ENCODE measurements around the gene TRIM45. TPM values are rescaled to one million over a fixed set of nuclear protein-coding genes. Genes with fewer than 3 reads are reported as not detected.

TRIM45 gene
- total and polyA plus RNA-seq, 2 experiments from 2014 or later: 4.1 to 4.3 TPM

GRCh38 chr1:117067533-117068370 lies 53.8 kb downstream of the TRIM45 start:
- H3K4me1 ChIP-seq (ENCODE audit: insufficient read depth): no peaks in the 10 kb centered on the region
- H3K27ac ChIP-seq: no peak overlapping the region
- no peaks in the 10 kb centered on the region for H3K27me3 ChIP-seq
- no peak overlapping the region for H2AFZ ChIP-seq
- DNase-seq (ENCODE audit: low spot score): peak; percentile 81
- no peaks in the 10 kb centered on the region for H3K79me2 ChIP-seq
- H3K9me2 ChIP-seq (replicated peaks; ENCODE audit: insufficient read depth): no peaks in the 10 kb centered on the region
- no peaks in the 10 kb centered on the region for H4K20me1 ChIP-seq (ENCODE audit: insufficient read depth, poor library complexity, severe bottlenecking)
- no peaks in the 10 kb centered on the region for H3K9me3 ChIP-seq (ENCODE audit: low read depth)
- no peak overlapping the region for H3K4me2 ChIP-seq
- no peak overlapping the region for H3K4me3 ChIP-seq
- no peaks in the 10 kb centered on the region for H3K36me3 ChIP-seq (replicated peaks; ENCODE audit: insufficient read depth, low read depth)
- TF ChIP-seq EZH2phosphoT487 (IDR thresholded peaks at IDR 0.05; ENCODE audit: low read depth, severe bottlenecking, unreplicated experiment): no peak
- no peak for TF ChIP-seq EZH2 (IDR thresholded peaks at IDR 0.05; ENCODE audit: borderline replicate concordance)
- peak; percentile 92 for TF ChIP-seq CTCF (IDR thresholded peaks at IDR 0.05; ENCODE audit: poor library complexity)
- WGBS (ENCODE audit: low lambda C conversion rate, missing lambda C conversion rate): 62% methylated on average over 6 of the region's 6 CpGs

GRCh38 chr1:117066367-117066766 lies 55.2 kb downstream of the TRIM45 start:
- TF ChIP-seq CTCF (IDR thresholded peaks at IDR 0.05; ENCODE audit: poor library complexity) (no peak), EZH2phosphoT487 (IDR thresholded peaks at IDR 0.05; ENCODE audit: low read depth, severe bottlenecking, unreplicated experiment) (no peak), EZH2 (IDR thresholded peaks at IDR 0.05; ENCODE audit: borderline replicate concordance) (no peak)
- no peaks in the 10 kb centered on the region for H3K9me2 ChIP-seq (replicated peaks; ENCODE audit: insufficient read depth)
- 89% methylated on average over 6 of the region's 6 CpGs for WGBS (ENCODE audit: low lambda C conversion rate, missing lambda C conversion rate)
- H3K36me3 ChIP-seq (replicated peaks; ENCODE audit: insufficient read depth, low read depth): no peaks in the 10 kb centered on the region
- no peak overlapping the region for H3K27ac ChIP-seq
- H3K4me2 ChIP-seq: no peak overlapping the region
- no peaks in the 10 kb centered on the region for H3K9me3 ChIP-seq (ENCODE audit: low read depth)
- H3K4me3 ChIP-seq: no peak overlapping the region
- no peaks in the 10 kb centered on the region for H3K4me1 ChIP-seq (ENCODE audit: insufficient read depth)
- no peak for DNase-seq (ENCODE audit: low spot score)
- H3K79me2 ChIP-seq: no peaks in the 10 kb centered on the region
- H2AFZ ChIP-seq: no peak overlapping the region
- no peaks in the 10 kb centered on the region for H4K20me1 ChIP-seq (ENCODE audit: insufficient read depth, poor library complexity, severe bottlenecking)
- H3K27me3 ChIP-seq: no peaks in the 10 kb centered on the region

- Histone ChIP-seq H3K9me3 (ENCODE audit: low read depth) (no peaks in the 10 kb centered on the region), H4K20me1 (ENCODE audit: insufficient read depth, poor library complexity, severe bottlenecking) (no peaks in the 10 kb centered on the region), H3K4me3 (no peak overlapping the region), H3K4me1 (ENCODE audit: insufficient read depth) (no peaks in the 10 kb centered on the region), H3K4me2 (peak overlapping the region; percentile 79), H3K27ac (no peak overlapping the region), H3K36me3 (replicated peaks; ENCODE audit: insufficient read depth, low read depth) (no peaks in the 10 kb centered on the region), H2AFZ (no peak overlapping the region), H3K27me3 (no peaks in the 10 kb centered on the region), H3K79me2 (no peaks in the 10 kb centered on the region), H3K9me2 (replicated peaks; ENCODE audit: insufficient read depth) (no peaks in the 10 kb centered on the region)
- WGBS (ENCODE audit: low lambda C conversion rate, missing lambda C conversion rate): 86% methylated on average over 2 of the region's 2 CpGs
- TF ChIP-seq CTCF (IDR thresholded peaks at IDR 0.05; ENCODE audit: poor library complexity) (no peak), EZH2 (IDR thresholded peaks at IDR 0.05; ENCODE audit: borderline replicate concordance) (no peak), EZH2phosphoT487 (IDR thresholded peaks at IDR 0.05; ENCODE audit: low read depth, severe bottlenecking, unreplicated experiment) (no peak)
- DNase-seq (ENCODE audit: low spot score): peak; percentile 20
Observed at GRCh38 chr1:117061986-117062415, 59.5 kb downstream of the TRIM45 start.

MicroRNAs within 50 kb of the gene (microRNA counts, 767-probe panel; counts per million panel counts)
- not detected for microRNA hsa-miR-942

Small RNA genes within 50 kb of the gene (microRNA-seq; reads per million reads assigned to microRNA genes)
- 27.3 reads per million, percentile 45 among the genes with 10 or more reads in this experiment for gene MIR942

Small RNA genes within 50 kb of the gene (small RNA-seq; reads per million reads assigned to genes)
- 1.2 reads per million, percentile 77 among the genes with 10 or more reads in this experiment for gene MIR942

Other genes starting within 250 kb of the TRIM45 start
- gene PTGFRN, start 211.8 kb downstream of the TRIM45 start, total RNA-seq: 31.0 and 37.7 TPM in 2 replicates
- gene PTGFRN, start 211.8 kb downstream of the TRIM45 start, polyA plus RNA-seq: 16.0 and 16.6 TPM in 2 replicates
- gene CD101, start 120.0 kb downstream of the TRIM45 start, total RNA-seq: 0.13 and 0.60 TPM in 2 replicates
- not detected in 2 replicates for gene CD101, start 120.0 kb downstream of the TRIM45 start, polyA plus RNA-seq
- gene TTF2, start 61.4 kb downstream of the TRIM45 start, total RNA-seq: 11.8 and 13.8 TPM in 2 replicates
- gene TTF2, start 61.4 kb downstream of the TRIM45 start, polyA plus RNA-seq: 14.2 and 14.3 TPM in 2 replicates
- 12.4 and 12.8 TPM in 2 replicates for gene VTCN1, start 89.2 kb upstream of the TRIM45 start, total RNA-seq
- gene VTCN1, start 89.2 kb upstream of the TRIM45 start, polyA plus RNA-seq: 14.9 and 33.2 TPM in 2 replicates
- 41.9 and 45.0 TPM in 2 replicates for gene MAN1A2, start 245.7 kb upstream of the TRIM45 start, total RNA-seq
- 18.8 and 24.7 TPM in 2 replicates for gene MAN1A2, start 245.7 kb upstream of the TRIM45 start, polyA plus RNA-seq